ENCODE measurements around the gene HRK.

Gene HRK

DNA sequence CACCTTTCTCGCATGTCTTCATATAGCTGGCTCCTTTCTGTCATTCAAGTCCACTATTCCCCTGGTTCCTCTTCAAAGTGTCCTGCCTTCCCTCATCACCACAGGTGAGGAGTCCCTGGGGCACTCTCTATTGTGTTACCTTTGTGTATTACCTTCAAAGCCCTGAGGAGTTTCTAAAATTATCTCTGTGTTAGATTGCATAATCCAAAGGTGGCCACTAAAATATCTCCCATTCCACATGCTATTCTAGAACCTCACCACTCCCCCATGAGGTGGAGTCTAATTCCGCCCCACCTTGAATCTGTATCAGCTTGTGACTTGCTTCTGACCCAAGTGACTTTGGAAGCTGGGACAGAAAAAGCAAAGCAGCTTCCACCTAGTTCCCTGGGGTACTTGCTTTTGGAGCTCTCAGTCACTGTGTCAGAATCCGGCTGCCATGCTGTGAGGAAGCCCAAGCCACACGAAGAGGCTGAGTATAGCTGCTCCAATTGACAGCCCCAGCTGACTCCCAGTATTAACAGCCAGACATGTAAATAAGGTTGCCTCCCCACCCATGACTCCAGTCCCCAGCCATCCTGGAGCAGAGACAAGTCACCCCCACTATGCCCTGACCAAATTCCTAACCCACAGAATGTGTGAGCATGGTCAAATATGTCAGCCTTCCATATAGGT is 6.8 kb downstream of the HRK start:
- no peak for DNase-seq (ENCODE audit: low read depth)
- no peak overlapping the region for H3K4me3 ChIP-seq (ENCODE audit: low read depth, low read length)
- TF ChIP-seq, protein P1, sequence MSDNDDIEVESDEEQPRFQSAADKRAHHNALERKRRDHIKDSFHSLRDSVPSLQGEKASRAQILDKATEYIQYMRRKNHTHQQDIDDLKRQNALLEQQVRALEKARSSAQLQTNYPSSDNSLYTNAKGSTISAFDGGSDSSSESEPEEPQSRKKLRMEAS (IDR thresholded peaks at IDR 0.05; ENCODE audit: low read depth, low read length), result no peak
- TF ChIP-seq, protein P2, sequence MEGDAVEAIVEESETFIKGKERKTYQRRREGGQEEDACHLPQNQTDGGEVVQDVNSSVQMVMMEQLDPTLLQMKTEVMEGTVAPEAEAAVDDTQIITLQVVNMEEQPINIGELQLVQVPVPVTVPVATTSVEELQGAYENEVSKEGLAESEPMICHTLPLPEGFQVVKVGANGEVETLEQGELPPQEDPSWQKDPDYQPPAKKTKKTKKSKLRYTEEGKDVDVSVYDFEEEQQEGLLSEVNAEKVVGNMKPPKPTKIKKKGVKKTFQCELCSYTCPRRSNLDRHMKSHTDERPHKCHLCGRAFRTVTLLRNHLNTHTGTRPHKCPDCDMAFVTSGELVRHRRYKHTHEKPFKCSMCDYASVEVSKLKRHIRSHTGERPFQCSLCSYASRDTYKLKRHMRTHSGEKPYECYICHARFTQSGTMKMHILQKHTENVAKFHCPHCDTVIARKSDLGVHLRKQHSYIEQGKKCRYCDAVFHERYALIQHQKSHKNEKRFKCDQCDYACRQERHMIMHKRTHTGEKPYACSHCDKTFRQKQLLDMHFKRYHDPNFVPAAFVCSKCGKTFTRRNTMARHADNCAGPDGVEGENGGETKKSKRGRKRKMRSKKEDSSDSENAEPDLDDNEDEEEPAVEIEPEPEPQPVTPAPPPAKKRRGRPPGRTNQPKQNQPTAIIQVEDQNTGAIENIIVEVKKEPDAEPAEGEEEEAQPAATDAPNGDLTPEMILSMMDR (IDR thresholded peaks at IDR 0.05; ENCODE audit: low read depth, low read length), result no peak
- TF ChIP-seq MYC (IDR thresholded peaks at IDR 0.05; ENCODE audit: low read depth, low read length) (no peak), POLR2A (IDR thresholded peaks at IDR 0.05; ENCODE audit: extremely low read depth, insufficient read length) (no peak)

DNA sequence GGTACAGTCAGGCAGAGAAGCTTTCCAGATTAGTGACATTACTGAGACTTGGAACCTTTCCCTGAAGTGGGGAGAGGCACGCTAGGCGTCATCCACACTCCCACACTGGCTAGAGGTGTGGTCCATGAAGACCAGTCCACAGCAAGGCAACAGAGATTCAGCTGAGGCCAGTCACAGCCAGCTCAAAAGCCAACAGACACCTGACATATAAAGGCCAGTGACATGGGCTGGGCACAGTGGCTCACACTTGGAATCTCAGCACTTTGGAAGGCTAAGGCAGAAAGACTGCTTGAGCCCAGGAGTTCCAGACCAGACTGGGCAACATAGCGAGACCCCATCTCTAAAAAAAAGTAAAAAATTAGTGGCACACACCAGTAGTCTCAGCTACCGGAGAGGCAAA is 10.9 kb downstream of the HRK start:
- DNase-seq (ENCODE audit: low read depth), result no peak
- TF ChIP-seq, protein P1 (IDR thresholded peaks at IDR 0.05; ENCODE audit: low read depth, low read length), result no peak
- TF ChIP-seq, protein P2 (IDR thresholded peaks at IDR 0.05; ENCODE audit: low read depth, low read length), result no peak
- TF ChIP-seq POLR2A (IDR thresholded peaks at IDR 0.05; ENCODE audit: extremely low read depth, insufficient read length) (no peak), MYC (IDR thresholded peaks at IDR 0.05; ENCODE audit: low read depth, low read length) (no peak)
- H3K4me3 ChIP-seq (ENCODE audit: low read depth, low read length), result no peak overlapping the region

DNA sequence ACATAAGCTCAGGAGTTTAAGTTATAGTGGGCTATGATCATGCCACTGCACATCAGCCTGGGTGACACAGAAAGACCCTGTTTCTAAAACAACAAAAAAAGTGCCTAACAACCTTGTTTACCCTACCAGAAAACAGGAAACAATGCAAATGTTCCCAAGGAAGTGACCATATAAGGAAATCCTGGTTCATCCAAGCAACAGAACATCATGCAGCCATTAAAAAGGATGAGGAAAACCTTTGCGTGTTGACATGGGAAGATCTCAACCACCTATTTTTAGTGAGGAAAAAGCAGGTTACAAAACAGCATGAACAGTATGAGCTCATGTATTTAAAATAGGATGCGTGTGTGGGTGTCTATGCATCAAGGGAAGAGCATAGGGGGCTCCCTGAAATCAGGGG is 13.7 kb downstream of the HRK start:
- DNase-seq (ENCODE audit: low read depth), result no peak
- H3K4me3 ChIP-seq (ENCODE audit: low read depth, low read length), result no peak overlapping the region
- TF ChIP-seq POLR2A (IDR thresholded peaks at IDR 0.05; ENCODE audit: extremely low read depth, insufficient read length), result no peak
- TF ChIP-seq, protein P1 (IDR thresholded peaks at IDR 0.05; ENCODE audit: low read depth, low read length), result no peak
- no peak for TF ChIP-seq MYC (IDR thresholded peaks at IDR 0.05; ENCODE audit: low read depth, low read length)
- TF ChIP-seq, protein P2 (IDR thresholded peaks at IDR 0.05; ENCODE audit: low read depth, low read length), result no peak

DNA sequence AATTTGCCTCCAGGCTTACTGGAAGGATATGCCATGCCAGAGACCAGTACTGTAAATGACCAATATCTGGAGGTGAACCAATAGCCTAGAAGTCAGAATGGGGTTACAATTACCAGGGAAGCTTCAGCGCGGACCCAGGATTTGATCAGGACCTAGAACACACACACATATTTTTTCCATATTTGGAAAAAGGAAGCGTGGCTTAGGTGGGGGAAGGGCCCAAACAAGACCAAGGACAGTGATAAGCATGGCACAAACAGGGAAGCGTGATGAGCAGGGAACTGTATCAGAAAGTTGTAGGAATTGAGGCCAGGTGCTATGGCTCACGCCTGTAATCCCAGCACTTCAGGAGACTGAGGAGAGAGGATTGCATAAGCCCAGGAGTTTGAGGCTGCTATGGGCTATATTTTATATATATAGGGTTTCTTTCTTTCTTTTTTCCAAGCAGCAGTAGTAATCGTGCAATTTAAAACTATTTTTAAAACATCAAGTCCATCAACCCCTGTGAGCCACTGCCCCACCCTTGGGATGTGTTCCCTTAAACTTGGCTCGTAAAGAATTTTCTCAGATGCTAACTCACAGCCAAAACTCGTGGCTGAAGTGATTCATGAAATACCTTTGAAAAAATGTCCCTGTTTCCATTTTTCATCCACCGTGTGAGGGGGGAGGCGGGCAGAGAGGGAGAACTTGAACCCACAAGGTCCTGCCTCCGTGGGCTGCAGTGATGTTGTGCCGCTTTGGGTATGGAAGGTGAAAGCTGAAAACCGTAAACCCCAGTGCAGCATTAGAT is 16.7 kb downstream of the HRK start:
- no peak overlapping the region for H3K4me3 ChIP-seq (ENCODE audit: low read depth, low read length)
- TF ChIP-seq MYC (IDR thresholded peaks at IDR 0.05; ENCODE audit: low read depth, low read length), result no peak
- TF ChIP-seq, protein P1 (IDR thresholded peaks at IDR 0.05; ENCODE audit: low read depth, low read length), result no peak
- no peak for TF ChIP-seq POLR2A (IDR thresholded peaks at IDR 0.05; ENCODE audit: extremely low read depth, insufficient read length)
- TF ChIP-seq, protein P2 (IDR thresholded peaks at IDR 0.05; ENCODE audit: low read depth, low read length), result no peak
- no peak for DNase-seq (ENCODE audit: low read depth)

DNA sequence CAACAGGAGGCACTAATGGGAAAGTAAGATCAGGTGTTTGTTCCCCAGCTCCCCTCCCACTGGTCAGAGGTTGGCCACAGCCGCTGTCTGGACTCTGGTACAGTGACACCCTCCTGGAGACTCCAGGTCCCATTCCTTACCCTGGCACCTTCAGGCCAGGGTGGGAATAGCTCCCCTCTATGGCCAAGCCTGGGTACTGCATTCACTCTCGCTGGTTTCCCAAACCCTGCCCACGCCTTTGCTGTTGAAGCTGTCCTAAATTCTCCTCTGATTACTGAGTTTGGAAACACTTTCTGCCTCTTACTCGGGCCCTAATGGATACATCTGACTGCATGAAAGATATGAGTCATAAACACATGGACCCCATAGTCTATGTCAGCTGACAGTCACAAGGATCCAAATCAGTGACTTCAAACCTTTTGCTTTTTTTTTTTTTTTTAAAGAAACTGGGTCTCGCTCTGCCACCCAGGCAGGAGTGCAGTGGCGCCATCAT is 17.9 kb downstream of the HRK start:
- no peak overlapping the region for H3K4me3 ChIP-seq (ENCODE audit: low read depth, low read length)
- no peak for TF ChIP-seq POLR2A (IDR thresholded peaks at IDR 0.05; ENCODE audit: extremely low read depth, insufficient read length)
- TF ChIP-seq, protein P2 (IDR thresholded peaks at IDR 0.05; ENCODE audit: low read depth, low read length), result peak; percentile 85
- DNase-seq (ENCODE audit: low read depth), result peak; percentile 37

All from NB4 (cell line).